A549 (cell line): ENCODE results near the gene DOLPP1. TPM values are rescaled to one million over a fixed set of nuclear protein-coding genes. Genes with fewer than 3 reads are reported as not detected.

Source experiments
- ATOH8 ChIP-seq: fragments of 250-450 bp; sonication (Bioruptor Pico); IDR thresholded peaks from 2 replicates; pipeline ENCODE4 v1.5.0; 2020; ENCODE audit warnings: low read depth, mild to moderate bottlenecking, moderate library complexity
- BHLHE40 ChIP-seq: IDR thresholded peaks from 2 replicates; pipeline ENCODE4 v1.6.1; 2012; ENCODE audit warnings: low read depth, low read length, inconsistent platforms
- CBX2 ChIP-seq: fragments of 200-600 bp; sonication (generic); IDR thresholded peaks from 2 replicates; pipeline ENCODE4 v1.6.1; 2016; ENCODE audit warnings: low read depth, mild to moderate bottlenecking, borderline replicate concordance
- CBX8 ChIP-seq: fragments of 200-600 bp; sonication (generic); IDR thresholded peaks from 2 replicates; pipeline ENCODE4 v1.6.1; 2016
- CEBPB ChIP-seq, 2 experiments: fragments of >200 bp in 1 of 2; sonication (Bioruptor Twin) in 1 of 2; formaldehyde crosslinking in 1 of 2; IDR thresholded peaks; 2 replicates each; pipeline ENCODE4 v1.6.1; 2012 to 2016
- CHD2 ChIP-seq: fragments of 150-350 bp; IDR thresholded peaks from 2 replicates; pipeline ENCODE4 v1.6.1; 2014; ENCODE audit warnings: low read length; ENCODE audit not compliant: partially characterized antibody
- CHD4 ChIP-seq: fragments of 200-600 bp; sonication (generic); IDR thresholded peaks from 2 replicates; pipeline ENCODE4 v1.6.1; 2016; ENCODE audit warnings: antibody characterized with exemption, mild to moderate bottlenecking, borderline replicate concordance
- CTCF ChIP-seq: fragments of >200 bp; sonication (Bioruptor Twin); formaldehyde crosslinking; IDR thresholded peaks from 3 replicates; pipeline ENCODE4 v1.5.1; 2016
- EHF ChIP-seq: fragments of 250-450 bp; sonication (Bioruptor Pico); IDR thresholded peaks from 2 replicates; pipeline ENCODE4 v1.5.0; 2020; ENCODE audit warnings: mild to moderate bottlenecking
- EHMT2 ChIP-seq: fragments of 200-600 bp; sonication (generic); IDR thresholded peaks from 2 replicates; pipeline ENCODE4 v1.6.1; 2016; ENCODE audit warnings: antibody characterized with exemption, low read depth, mild to moderate bottlenecking, moderate library complexity
- ELK1 ChIP-seq: fragments of 150-350 bp; IDR thresholded peaks from 2 replicates; pipeline ENCODE4 v1.6.1; 2014; ENCODE audit warnings: low read depth, mild to moderate bottlenecking, low read length
- ESRRA ChIP-seq: fragments of 150-350 bp; IDR thresholded peaks from 2 replicates; pipeline ENCODE4 v1.6.1; 2014; ENCODE audit warnings: mild to moderate bottlenecking, low read length, borderline replicate concordance
- FOSB ChIP-seq: fragments of 250-450 bp; sonication (Bioruptor Pico); IDR thresholded peaks from 2 replicates; pipeline ENCODE4 v1.5.0; 2020; ENCODE audit warnings: mild to moderate bottlenecking, moderate library complexity
- FOSL2 ChIP-seq, 2 experiments: fragments of 450-650 bp in 1 of 2; fragments of >200 bp in 1 of 2; sonication (Bioruptor Twin) in 1 of 2; formaldehyde crosslinking; IDR thresholded peaks; 2 replicates each; pipeline versions ENCODE4 v1.5.0 to v1.6.1; 2016 to 2020; ENCODE audit warnings: mild to moderate bottlenecking in 1 of 2, moderate library complexity in 1 of 2
- GATA3 ChIP-seq: IDR thresholded peaks from 2 replicates; pipeline ENCODE4 v1.6.1; 2012; ENCODE audit warnings: borderline replicate concordance
- HDAC2 ChIP-seq: fragments of 200-600 bp; sonication (generic); IDR thresholded peaks from 2 replicates; pipeline ENCODE4 v1.6.1; 2016
- HES2 ChIP-seq: fragments of >200 bp; sonication (Bioruptor Twin); formaldehyde crosslinking; IDR thresholded peaks from 2 replicates; pipeline ENCODE4 v1.6.1; 2016
- HMGXB4 ChIP-seq: fragments of 250-450 bp; sonication (Bioruptor Pico); IDR thresholded peaks from 2 replicates; pipeline ENCODE4 v1.5.0; 2021; ENCODE audit warnings: mild to moderate bottlenecking, moderate library complexity, borderline replicate concordance
- HOXA7 ChIP-seq: fragments of 250-450 bp; sonication (Bioruptor Pico); IDR thresholded peaks from 2 replicates; pipeline ENCODE4 v1.5.0; 2020; ENCODE audit warnings: mild to moderate bottlenecking, moderate library complexity
- HOXB13 ChIP-seq: fragments of 250-450 bp; sonication (Bioruptor Pico); IDR thresholded peaks from 2 replicates; pipeline ENCODE4 v1.5.0; 2020; ENCODE audit warnings: low read depth, mild to moderate bottlenecking, moderate library complexity
- JUN ChIP-seq, 2 experiments: fragments of >200 bp; sonication (Bioruptor Twin); formaldehyde crosslinking; IDR thresholded peaks; 2 replicates in 1 of 2; 3 replicates in 1 of 2; pipeline ENCODE4 v1.6.1; 2016 to 2017
- KDM5A ChIP-seq: fragments of 200-600 bp; sonication (generic); IDR thresholded peaks from 2 replicates; pipeline ENCODE4 v1.6.1; 2016; ENCODE audit warnings: antibody characterized with exemption, mild to moderate bottlenecking
- MAX ChIP-seq: IDR thresholded peaks from 2 replicates; pipeline ENCODE4 v1.6.1; 2012
- MYC ChIP-seq: IDR thresholded peaks from 2 replicates; pipeline ENCODE4 v1.6.1; 2012; ENCODE audit warnings: mild to moderate bottlenecking, inconsistent platforms, low read length, improper control_type of control experiment, borderline replicate concordance
- NPAS2 ChIP-seq: fragments of 250-450 bp; sonication (Bioruptor Pico); IDR thresholded peaks from 2 replicates; pipeline ENCODE4 v1.8.0; 2022; ENCODE audit warnings: mild to moderate bottlenecking, moderate library complexity, borderline replicate concordance
- PBX3 ChIP-seq: IDR thresholded peaks from 2 replicates; pipeline ENCODE4 v1.6.1; 2012
- POLR2A ChIP-seq: IDR thresholded peaks from 2 replicates; pipeline ENCODE4 v1.6.1; 2012; ENCODE audit warnings: mild to moderate bottlenecking, low read length
- POLR2AphosphoS2 ChIP-seq: conservative IDR thresholded peaks from 2 replicates; pipeline ENCODE4 v1.6.1; 2012; ENCODE audit warnings: low read length, improper control_type of control experiment, inconsistent platforms
- RAD21 ChIP-seq, 2 experiments: fragments of >200 bp in 1 of 2; sonication (Bioruptor Twin) in 1 of 2; formaldehyde crosslinking in 1 of 2; IDR thresholded peaks in 1 of 2; conservative IDR thresholded peaks in 1 of 2; 2 replicates in 1 of 2; 3 replicates in 1 of 2; pipeline ENCODE4 v1.6.1; 2012 to 2018; ENCODE audit warnings: inconsistent platforms in 1 of 2
- RFX5 ChIP-seq: fragments of 450-650 bp; IDR thresholded peaks from 2 replicates; pipeline ENCODE4 v1.7.1; 2014; ENCODE audit warnings: antibody characterized with exemption, mild to moderate bottlenecking, moderate library complexity
- RNF2 ChIP-seq: fragments of 200-600 bp; sonication (generic); IDR thresholded peaks from 2 replicates; pipeline ENCODE4 v1.6.1; 2016; ENCODE audit warnings: low read depth, mild to moderate bottlenecking, antibody characterized with exemption, moderate library complexity, borderline replicate concordance
- SMC3 ChIP-seq: fragments of >200 bp; sonication (Bioruptor Twin); formaldehyde crosslinking; IDR thresholded peaks from 3 replicates; pipeline ENCODE4 v1.6.1; 2018; ENCODE audit warnings: inconsistent platforms
- USF2 ChIP-seq: fragments of 450-650 bp; IDR thresholded peaks from 2 replicates; pipeline ENCODE4 v1.6.1; 2014; ENCODE audit warnings: antibody characterized with exemption
- ZC3H11A ChIP-seq: fragments of 450-650 bp; IDR thresholded peaks from 2 replicates; pipeline ENCODE4 v1.6.1; 2014; ENCODE audit warnings: antibody characterized with exemption, mild to moderate bottlenecking
- ZSCAN20 ChIP-seq: fragments of 250-450 bp; sonication (Bioruptor Pico); IDR thresholded peaks from 2 replicates; pipeline ENCODE4 v1.8.0; 2022; ENCODE audit warnings: mild to moderate bottlenecking, moderate library complexity
- polyA plus RNA-seq, 4 experiments: library from polyadenylated mRNA; depleted of rRNA in 3 of 4; stranded (reverse); fragments of >200 nt; fragmentation: RNase III in 1 of 4; extraction: RNeasy Plus Mini Kit Qiagen cat#74134 plus additional on column Dnase treatment in 1 of 4; gene quantifications; 2 replicates in 3 of 4; 3 replicates in 1 of 4; pipeline ENCODE4 v1.2.3, GENCODE V29; 2011 to 2017

Gene DOLPP1
- polyA plus RNA-seq, 2 of the 4 experiments (the other 2 are of a cell fraction), result 23.5 to 25.6 TPM

GRCh38 chr9:129139233-129139992 lies 58.5 kb downstream of the DOLPP1 start (continued):
- TF ChIP-seq HMGXB4, result no peak
- TF ChIP-seq ELK1, result no peak
- no peak for TF ChIP-seq HES2
- TF ChIP-seq SMC3, result peak; percentile 90
- peak; percentile 11; the same call in 1 of the 2 replicates for TF ChIP-seq USF2
- TF ChIP-seq ZC3H11A, result no peak
- no peak for TF ChIP-seq CBX8
- no peak for TF ChIP-seq RNF2
- peak; percentile 95 for TF ChIP-seq MAX
- no peak for TF ChIP-seq ESRRA
- no peak for TF ChIP-seq FOSL2 (IDR thresholded peaks at IDR 0.05)
- TF ChIP-seq FOSL2 (CRISPR knock-in tag; IDR thresholded peaks at IDR 0.05), result no peak
- no peak for TF ChIP-seq PBX3
- no peak for TF ChIP-seq CBX2
- no peak for TF ChIP-seq KDM5A
- TF ChIP-seq POLR2A, result no peak
- TF ChIP-seq NPAS2 (CRISPR knock-in tag), result no peak
- TF ChIP-seq BHLHE40, result no peak
- no peak for TF ChIP-seq CHD2
- TF ChIP-seq CHD4, result no peak
- no peak for TF ChIP-seq EHMT2
- no peak for TF ChIP-seq CEBPB (IDR thresholded peaks at IDR 0.05)
- peak; percentile 95 for TF ChIP-seq CTCF
- TF ChIP-seq HDAC2, result no peak
- TF ChIP-seq EHF, result no peak
- peak; percentile 65; the same call in 1 of the 2 replicates for TF ChIP-seq MYC
- TF ChIP-seq POLR2AphosphoS2, result no peak
- TF ChIP-seq RFX5, result no peak
- no peak; the same call in 1 of the 2 replicates for TF ChIP-seq GATA3
- no peak for TF ChIP-seq ZSCAN20 (CRISPR knock-in tag)
- TF ChIP-seq JUN (IDR thresholded peaks at IDR 0.05), result no peak; a peak in 1 of 5 replicates
- TF ChIP-seq HOXA7, result no peak
- TF ChIP-seq FOSB, result no peak
- TF ChIP-seq HOXB13 (CRISPR knock-in tag), result peak; percentile 91; the same call in 1 of the 2 replicates
- no peak for TF ChIP-seq ATOH8
- peak; percentile 97 for TF ChIP-seq RAD21 (conservative IDR thresholded peaks at IDR 0.05 in 1 of 2, IDR thresholded peaks at IDR 0.05 in 1 of 2)
